IPS DF 4.7 (cell line): Measurements from ENCODE around the gene PTGFRN.
"Not testable (repeated sequence)": the region's sequence is repeated elsewhere in the genome, so short reads cannot be mapped to it uniquely, and the experiment has no call there.

Experiments used
- DNase-seq: peaks from one replicate; pipeline ENCODE4 v3.0.0-alpha.2; 2013; ENCODE audit warnings: low spot score; ENCODE audit errors: extremely low read depth

The PTGFRN gene

GRCh38 chr1:116971258-116971860 lies 61.6 kb downstream of the PTGFRN start:
- DNase-seq: no peak

- DNase-seq: no peak
Measured at GRCh38 chr1:116971965-116972673, 62.4 kb downstream of the PTGFRN start.

GRCh38 chr1:116972674-116973030 lies 62.9 kb downstream of the PTGFRN start:
- DNase-seq: no peak

GRCh38 chr1:116980309-116980708 lies 70.6 kb downstream of the PTGFRN start:
- not testable (repeated sequence) for DNase-seq

- DNase-seq: no peak
Measured at GRCh38 chr1:116981521-116982037, 71.9 kb downstream of the PTGFRN start.

- DNase-seq: peak; percentile 7
Measured at GRCh38 chr1:116982319-116983004, 72.7 kb downstream of the PTGFRN start.

GRCh38 chr1:116983112-116983511 lies 73.4 kb downstream of the PTGFRN start:
- no peak for DNase-seq

GRCh38 chr1:116983678-116984077 lies 74.0 kb downstream of the PTGFRN start:
- DNase-seq: no peak

GRCh38 chr1:116984406-116985160 lies 74.9 kb downstream of the PTGFRN start:
- DNase-seq: no peak

- DNase-seq: no peak
Measured at GRCh38 chr1:116986421-116987255, 76.9 kb downstream of the PTGFRN start.

GRCh38 chr1:116987256-116987555 lies 77.5 kb downstream of the PTGFRN start:
- DNase-seq: no peak

GRCh38 chr1:116988248-116988647 lies 78.5 kb downstream of the PTGFRN start:
- DNase-seq: no peak

- DNase-seq: no peak
Measured at GRCh38 chr1:116988908-116989307, 79.2 kb downstream of the PTGFRN start.

- DNase-seq: no peak
Measured at GRCh38 chr1:116989835-116990234, 80.1 kb downstream of the PTGFRN start.

- DNase-seq: no peak
Measured at GRCh38 chr1:116990612-116991151, 81.0 kb downstream of the PTGFRN start.

- no peak for DNase-seq
Measured at GRCh38 chr1:116991171-116991845, 81.6 kb downstream of the PTGFRN start.

GRCh38 chr1:116991918-116992317 lies 82.2 kb downstream of the PTGFRN start:
- no peak for DNase-seq

GRCh38 chr1:116993286-116993685 lies 83.6 kb downstream of the PTGFRN start:
- DNase-seq: no peak

GRCh38 chr1:116994411-116994810 lies 84.7 kb downstream of the PTGFRN start:
- DNase-seq: no peak

GRCh38 chr1:116997066-116997465 lies 87.3 kb downstream of the PTGFRN start:
- DNase-seq: no peak
